ENCODE measurements around the gene HYAL2. TPM values are rescaled to one million over a fixed set of nuclear protein-coding genes. Genes with fewer than 3 reads are reported as not detected.

Gene HYAL2, protein sequence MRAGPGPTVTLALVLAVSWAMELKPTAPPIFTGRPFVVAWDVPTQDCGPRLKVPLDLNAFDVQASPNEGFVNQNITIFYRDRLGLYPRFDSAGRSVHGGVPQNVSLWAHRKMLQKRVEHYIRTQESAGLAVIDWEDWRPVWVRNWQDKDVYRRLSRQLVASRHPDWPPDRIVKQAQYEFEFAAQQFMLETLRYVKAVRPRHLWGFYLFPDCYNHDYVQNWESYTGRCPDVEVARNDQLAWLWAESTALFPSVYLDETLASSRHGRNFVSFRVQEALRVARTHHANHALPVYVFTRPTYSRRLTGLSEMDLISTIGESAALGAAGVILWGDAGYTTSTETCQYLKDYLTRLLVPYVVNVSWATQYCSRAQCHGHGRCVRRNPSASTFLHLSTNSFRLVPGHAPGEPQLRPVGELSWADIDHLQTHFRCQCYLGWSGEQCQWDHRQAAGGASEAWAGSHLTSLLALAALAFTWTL
- 4.2 and 4.4 TPM in 2 replicates for total RNA-seq

DNA sequence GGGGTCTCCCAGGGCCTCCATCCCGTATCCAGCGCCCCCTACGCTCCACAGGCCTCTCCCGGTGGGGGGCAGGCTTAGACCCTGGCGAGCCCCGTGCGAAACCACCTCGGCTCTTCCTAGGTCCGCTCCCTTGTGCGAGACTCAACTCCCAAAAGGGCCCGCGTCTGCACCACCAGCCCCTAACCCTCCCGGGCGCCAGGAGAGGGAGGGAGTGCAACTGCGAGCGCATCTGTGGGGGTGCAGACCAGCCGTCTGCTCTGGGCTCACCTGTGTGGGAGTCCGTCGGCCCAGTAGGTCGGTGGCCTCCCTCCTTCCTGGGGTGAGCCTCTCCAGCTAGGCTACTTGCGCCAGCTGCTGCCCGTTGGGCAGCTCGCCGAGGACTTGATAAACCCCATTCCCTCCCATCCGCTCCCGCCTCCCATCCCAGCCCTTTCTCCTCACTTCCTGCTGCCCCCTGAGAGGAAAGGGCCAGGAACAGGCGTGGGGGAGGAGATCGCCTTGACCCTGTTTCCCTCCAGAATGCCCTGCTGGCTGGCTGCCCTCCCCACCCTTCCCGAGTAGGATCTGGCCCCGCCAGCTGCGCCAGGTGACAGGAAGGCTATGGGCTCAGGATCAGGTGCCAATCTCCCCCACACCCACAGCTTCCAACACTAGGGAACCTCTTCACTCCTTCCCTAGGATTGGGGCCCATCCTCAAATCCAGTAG, at the start of gene HYAL2:
Gene HYAL2 (minus strand): TSS at position 360 of the 706 bp plus-strand sequence. CDS start 2,256 bp downstream, outside the sequence.
- ATAC-seq (ENCODE audit: low read depth) (no peak), DNase-seq (no peak)
- no peaks in the 10 kb centered on the region for H3K9me3 Mint-ChIP-seq
- ChIA-PET POLR2A (interaction anchor here (1.2 to 9.7 kb wide), 3 partner anchors 16 to 86 kb away, joined by 3 to 167 read pairs (median 20); partner anchors contain the start of genes HYAL3, NAA80 and RASSF1), CTCF (interaction anchor here (2.0 to 2.5 kb wide), 2 partner anchors 15 to 23 kb away, joined by 8 to 9 read pairs; partner anchors contain the start of genes HYAL3 and NAA80)
- H3K27me3 Mint-ChIP-seq = no peaks in the 10 kb centered on the region
- H3K27ac Mint-ChIP-seq = peak within 1 kb of the TSS; percentile 98
- H3K4me3 Mint-ChIP-seq = peak within 1 kb of the TSS; percentile 87
- TF ChIP-seq, protein P1, sequence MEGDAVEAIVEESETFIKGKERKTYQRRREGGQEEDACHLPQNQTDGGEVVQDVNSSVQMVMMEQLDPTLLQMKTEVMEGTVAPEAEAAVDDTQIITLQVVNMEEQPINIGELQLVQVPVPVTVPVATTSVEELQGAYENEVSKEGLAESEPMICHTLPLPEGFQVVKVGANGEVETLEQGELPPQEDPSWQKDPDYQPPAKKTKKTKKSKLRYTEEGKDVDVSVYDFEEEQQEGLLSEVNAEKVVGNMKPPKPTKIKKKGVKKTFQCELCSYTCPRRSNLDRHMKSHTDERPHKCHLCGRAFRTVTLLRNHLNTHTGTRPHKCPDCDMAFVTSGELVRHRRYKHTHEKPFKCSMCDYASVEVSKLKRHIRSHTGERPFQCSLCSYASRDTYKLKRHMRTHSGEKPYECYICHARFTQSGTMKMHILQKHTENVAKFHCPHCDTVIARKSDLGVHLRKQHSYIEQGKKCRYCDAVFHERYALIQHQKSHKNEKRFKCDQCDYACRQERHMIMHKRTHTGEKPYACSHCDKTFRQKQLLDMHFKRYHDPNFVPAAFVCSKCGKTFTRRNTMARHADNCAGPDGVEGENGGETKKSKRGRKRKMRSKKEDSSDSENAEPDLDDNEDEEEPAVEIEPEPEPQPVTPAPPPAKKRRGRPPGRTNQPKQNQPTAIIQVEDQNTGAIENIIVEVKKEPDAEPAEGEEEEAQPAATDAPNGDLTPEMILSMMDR (IDR thresholded peaks at IDR 0.05) = no peak
- intact Hi-C loops (cut with micrococcal nuclease) = loop anchor here (5.0 kb wide), 1 partner anchor 1605 kb away; the partner anchor contains the start of gene IP6K2
- H3K36me3 Mint-ChIP-seq (ENCODE audit: low read depth) = peaks cover 20% of the 10 kb centered on the region
- H3K4me1 Mint-ChIP-seq = peaks cover 40% of the 10 kb centered on the region

DNA sequence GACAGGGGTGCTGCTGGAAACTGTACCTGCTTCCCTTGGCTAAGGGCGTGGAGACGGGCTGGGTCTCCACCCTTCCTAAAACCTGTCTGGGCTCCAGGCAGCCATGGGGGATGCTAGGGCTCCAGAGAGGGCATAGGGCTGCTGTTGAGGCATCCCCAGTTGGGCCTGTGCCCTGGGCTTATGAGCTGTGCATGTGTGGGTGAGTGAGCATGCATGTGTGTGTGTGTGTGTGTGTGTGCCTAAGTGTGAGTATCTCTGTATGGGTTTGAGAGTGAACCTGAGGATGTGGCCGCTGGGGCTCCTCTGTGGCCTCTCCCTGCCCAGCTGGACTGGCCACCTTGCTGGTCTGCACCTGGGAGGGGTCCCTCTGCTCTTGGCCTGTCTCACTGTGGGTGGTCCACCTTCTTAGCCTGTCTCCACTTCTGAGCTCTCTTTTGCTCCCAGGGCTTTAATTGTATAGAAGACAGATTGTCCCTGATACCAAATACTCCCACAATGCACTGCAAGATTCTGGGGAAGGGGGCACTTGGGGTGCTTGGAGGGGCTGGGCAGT, 48.7 kb upstream of the HYAL2 start:
- no peaks in the 10 kb centered on the region for H3K36me3 Mint-ChIP-seq (ENCODE audit: low read depth)
- no peaks in the 10 kb centered on the region for H3K9me3 Mint-ChIP-seq
- peaks cover 2% of the 10 kb centered on the region for H3K27me3 Mint-ChIP-seq
- peaks cover 2% of the 10 kb centered on the region for H3K4me1 Mint-ChIP-seq
- H3K4me3 Mint-ChIP-seq = no peak overlapping the region
- TF ChIP-seq, protein P1 (IDR thresholded peaks at IDR 0.05) = no peak
- H3K27ac Mint-ChIP-seq = no peak overlapping the region
- CTCF ChIA-PET = no interaction called here
- ATAC-seq (ENCODE audit: low read depth) (no peak), DNase-seq (no peak)
- intact Hi-C loops (cut with micrococcal nuclease) = no loop called here
- POLR2A ChIA-PET = no interaction called here

DNA sequence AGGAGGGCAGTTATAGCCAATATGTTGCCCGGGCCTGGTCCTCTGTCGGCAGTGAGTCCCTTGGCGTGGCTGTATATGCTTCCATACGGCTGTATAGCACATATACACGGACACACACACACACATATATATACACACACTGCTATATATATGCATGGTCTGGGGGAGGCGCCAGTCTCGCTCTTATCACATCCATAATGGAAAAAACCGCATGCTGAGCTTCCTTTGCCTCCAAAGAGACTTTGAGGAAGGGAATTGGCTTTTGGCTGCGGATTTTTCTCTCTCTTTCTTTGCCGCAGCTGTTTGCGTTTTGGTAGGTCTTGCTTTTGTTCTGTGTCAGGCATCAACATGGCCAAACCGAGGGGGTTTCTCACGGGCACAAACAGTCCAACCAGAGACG, 48.0 kb upstream of the HYAL2 start:
- peaks cover 2% of the 10 kb centered on the region for H3K27me3 Mint-ChIP-seq
- ChIA-PET CTCF (interaction anchor here (1.2 kb wide), 1 partner anchor 171 kb away, joined by 4 read pairs; no protein-coding TSS in a partner anchor), POLR2A (no interaction called here)
- DNase-seq (no peak), ATAC-seq (ENCODE audit: low read depth) (no peak)
- intact Hi-C loops (cut with micrococcal nuclease) = no loop called here
- no peaks in the 10 kb centered on the region for H3K36me3 Mint-ChIP-seq (ENCODE audit: low read depth)
- peaks cover 8% of the 10 kb centered on the region for H3K4me1 Mint-ChIP-seq
- H3K4me3 Mint-ChIP-seq = no peak overlapping the region
- no peaks in the 10 kb centered on the region for H3K9me3 Mint-ChIP-seq
- H3K27ac Mint-ChIP-seq = no peak overlapping the region
- TF ChIP-seq, protein P1 (IDR thresholded peaks at IDR 0.05) = no peak

DNA sequence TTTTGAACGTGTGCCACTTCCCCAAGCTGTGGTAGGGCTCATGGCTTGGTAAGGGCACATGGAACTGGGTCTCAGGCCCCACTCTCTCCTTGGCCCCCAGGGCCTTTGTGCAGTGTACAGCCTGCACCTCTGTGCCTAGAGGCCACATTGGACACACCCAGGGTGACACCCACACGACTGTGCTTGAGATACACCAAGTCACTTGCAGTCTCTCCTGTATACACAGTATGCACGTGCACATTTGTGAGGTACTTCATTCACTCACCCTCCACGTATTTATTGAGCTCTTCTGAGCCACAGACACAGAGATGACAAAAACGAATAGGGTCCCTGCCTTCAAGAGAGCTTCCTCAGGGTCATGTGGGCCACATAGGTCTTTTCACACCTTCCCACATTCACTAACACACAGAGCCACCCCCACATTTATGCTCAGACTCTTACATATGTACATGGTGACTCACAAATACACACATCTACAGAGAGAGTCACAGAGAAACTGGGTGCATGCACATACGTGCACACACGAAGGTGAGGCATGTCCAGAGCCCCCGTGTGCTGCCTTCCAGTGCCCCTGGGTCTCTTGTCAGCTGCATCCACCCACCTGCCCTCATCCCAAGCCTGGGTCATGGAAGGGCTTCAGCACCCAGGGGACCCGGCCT, 46.6 kb upstream of the HYAL2 start:
- ChIA-PET POLR2A (no interaction called here), CTCF (no interaction called here)
- no peaks in the 10 kb centered on the region for H3K9me3 Mint-ChIP-seq
- H3K27ac Mint-ChIP-seq = no peak overlapping the region
- peaks cover 17% of the 10 kb centered on the region for H3K4me1 Mint-ChIP-seq
- H3K27me3 Mint-ChIP-seq = peaks cover 2% of the 10 kb centered on the region
- H3K4me3 Mint-ChIP-seq = no peak overlapping the region
- no peak for ATAC-seq (ENCODE audit: low read depth)
- intact Hi-C loops (cut with micrococcal nuclease) = no loop called here
- TF ChIP-seq, protein P1 (IDR thresholded peaks at IDR 0.05) = no peak
- DNase-seq = no peak
- H3K36me3 Mint-ChIP-seq (ENCODE audit: low read depth) = no peaks in the 10 kb centered on the region
